GM21381 (cell line): ENCODE results near the gene SELENBP1.
"Not testable (repeated sequence)": the region's sequence is repeated elsewhere in the genome, so short reads cannot be mapped to it uniquely, and the experiment has no call there.

ENCODE experiments used
- ATAC-seq: cut with Tn5 transposase; IDR thresholded peaks from one replicate; pipeline ENCODE4 v1.9.1; 2021; ENCODE audit warnings: mild to moderate bottlenecking, moderate library complexity; ENCODE audit not compliant: unreplicated experiment

Gene SELENBP1

GRCh38 chr1:151384584-151384983 is 12.1 kb upstream of the SELENBP1 start:
- no peak for ATAC-seq

GRCh38 chr1:151377150-151377884 is 4.8 kb upstream of the SELENBP1 start:
- no peak for ATAC-seq

- ATAC-seq, result no peak
Measured at GRCh38 chr1:151373196-151373595, 691 bp upstream of the SELENBP1 start.

GRCh38 chr1:151371370-151372057 is 991 bp downstream of the SELENBP1 start:
- ATAC-seq, result no peak

GRCh38 chr1:151370211-151370911 is 2.1 kb downstream of the SELENBP1 start:
- ATAC-seq, result no peak

GRCh38 chr1:151369621-151370048 is 2.9 kb downstream of the SELENBP1 start:
- no peak for ATAC-seq

GRCh38 chr1:151369302-151369610 is 3.2 kb downstream of the SELENBP1 start:
- no peak for ATAC-seq

GRCh38 chr1:151368393-151369301 is 3.9 kb downstream of the SELENBP1 start:
- no peak for ATAC-seq

- no peak for ATAC-seq
Measured at GRCh38 chr1:151367658-151368392, 4.7 kb downstream of the SELENBP1 start.

- no peak for ATAC-seq
Measured at GRCh38 chr1:151364996-151365395, 7.5 kb downstream of the SELENBP1 start.

- no peak for ATAC-seq
Measured at GRCh38 chr1:151362308-151363155, 10.0 kb downstream of the SELENBP1 start.

- no peak for ATAC-seq
Measured at GRCh38 chr1:151361883-151362282, 10.6 kb downstream of the SELENBP1 start.

GRCh38 chr1:151356696-151357095 is 15.8 kb downstream of the SELENBP1 start:
- no peak for ATAC-seq

- ATAC-seq, result no peak
Measured at GRCh38 chr1:151352021-151352718, 20.3 kb downstream of the SELENBP1 start.

- ATAC-seq, result not testable (repeated sequence)
Measured at GRCh38 chr1:151350323-151350722, 22.2 kb downstream of the SELENBP1 start.

GRCh38 chr1:151347523-151348246 is 24.8 kb downstream of the SELENBP1 start:
- ATAC-seq, result no peak

GRCh38 chr1:151346769-151347522 is 25.6 kb downstream of the SELENBP1 start, which contains the start of gene RFX5:
Gene RFX5, minus strand, starts transcription at chr1:151347252. Its CDS starts 932 bp downstream, at chr1:151346320.
- ATAC-seq, result peak; percentile 92
